Nephron progenitor cell (in vitro differentiated cells): ENCODE measurements around the gene MYO7A.

Source experiments
- DNase-seq: peaks from one replicate; pipeline ENCODE4 v3.0.0; 2021
- H3K27ac Mint-ChIP-seq: 2 replicates; pipeline ENCODE4 v1.8.0; 2021; ENCODE audit warnings: mild to moderate bottlenecking, moderate library complexity, mixed read lengths
- H3K27me3 Mint-ChIP-seq: 2 replicates; pipeline ENCODE4 v1.8.0; 2021; ENCODE audit warnings: mild to moderate bottlenecking, low read depth, mixed read lengths; ENCODE audit not compliant: poor library complexity
- H3K36me3 Mint-ChIP-seq: 2 replicates; pipeline ENCODE4 v1.8.0; 2021; ENCODE audit warnings: low read depth, mixed read lengths
- H3K4me1 Mint-ChIP-seq: 2 replicates; pipeline ENCODE4 v1.8.0; 2021; ENCODE audit warnings: mixed read lengths
- H3K4me3 Mint-ChIP-seq: 2 replicates; pipeline ENCODE4 v1.8.0; 2021; ENCODE audit warnings: mild to moderate bottlenecking, moderate library complexity, mixed read lengths
- H3K9me3 Mint-ChIP-seq: 2 replicates; pipeline ENCODE4 v1.8.0; 2021; ENCODE audit warnings: mild to moderate bottlenecking, moderate library complexity, mixed read lengths
- TF ChIP-seq, protein P1 (sequence below): fragments of 200-600 bp; sonication (generic); IDR thresholded peaks from 2 replicates; pipeline ENCODE4 v1.5.0; 2021; ENCODE audit warnings: antibody characterized with exemption

MYO7A gene

DNA sequence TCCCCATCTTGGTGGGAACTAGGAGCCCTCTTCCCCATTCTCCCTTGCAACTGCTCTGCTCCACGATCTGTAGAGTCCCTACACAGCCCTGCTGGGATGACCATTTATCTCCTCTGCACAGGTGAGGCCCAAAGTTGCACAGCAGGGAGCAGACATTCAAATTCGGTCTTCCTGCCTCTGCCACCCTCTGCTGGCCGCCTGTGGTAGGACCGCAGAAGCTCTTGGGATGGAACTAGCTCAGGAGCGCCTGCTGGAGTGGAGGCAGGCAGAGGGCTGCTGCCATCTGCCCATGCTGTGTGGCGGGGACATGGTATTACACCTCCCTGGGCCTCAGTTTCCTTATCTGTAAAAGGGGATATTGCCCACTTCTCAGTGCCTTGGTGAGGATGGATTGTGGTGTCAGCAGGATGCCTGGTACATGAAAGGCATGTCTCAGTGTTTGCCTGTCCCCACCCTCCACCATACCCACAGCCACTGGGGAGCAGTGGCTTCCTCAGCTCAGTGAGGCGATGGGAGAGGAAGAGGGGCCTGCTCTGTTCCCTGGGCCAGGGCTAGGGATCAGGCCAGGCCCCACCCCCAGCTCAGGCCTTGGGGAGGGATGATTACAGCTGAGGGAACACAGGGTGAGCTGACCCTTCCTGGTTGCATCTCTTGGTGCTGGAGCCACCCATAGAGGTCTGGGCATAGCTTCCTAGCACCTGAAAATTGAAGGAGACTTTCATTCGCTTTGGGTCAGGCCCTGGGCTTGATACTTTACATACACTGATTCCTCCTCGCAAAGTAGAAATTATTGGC, 36.7 kb upstream of the MYO7A start:
- Mint-ChIP-seq H3K27ac (no peak overlapping the region), H3K9me3 (no peaks in the 10 kb centered on the region), H3K36me3 (no peaks in the 10 kb centered on the region), H3K4me1 (peaks cover 10% of the 10 kb centered on the region), H3K27me3 (peaks cover 2% of the 10 kb centered on the region), H3K4me3 (no peak overlapping the region)
- peak; percentile 84 for DNase-seq
- TF ChIP-seq, protein P1, sequence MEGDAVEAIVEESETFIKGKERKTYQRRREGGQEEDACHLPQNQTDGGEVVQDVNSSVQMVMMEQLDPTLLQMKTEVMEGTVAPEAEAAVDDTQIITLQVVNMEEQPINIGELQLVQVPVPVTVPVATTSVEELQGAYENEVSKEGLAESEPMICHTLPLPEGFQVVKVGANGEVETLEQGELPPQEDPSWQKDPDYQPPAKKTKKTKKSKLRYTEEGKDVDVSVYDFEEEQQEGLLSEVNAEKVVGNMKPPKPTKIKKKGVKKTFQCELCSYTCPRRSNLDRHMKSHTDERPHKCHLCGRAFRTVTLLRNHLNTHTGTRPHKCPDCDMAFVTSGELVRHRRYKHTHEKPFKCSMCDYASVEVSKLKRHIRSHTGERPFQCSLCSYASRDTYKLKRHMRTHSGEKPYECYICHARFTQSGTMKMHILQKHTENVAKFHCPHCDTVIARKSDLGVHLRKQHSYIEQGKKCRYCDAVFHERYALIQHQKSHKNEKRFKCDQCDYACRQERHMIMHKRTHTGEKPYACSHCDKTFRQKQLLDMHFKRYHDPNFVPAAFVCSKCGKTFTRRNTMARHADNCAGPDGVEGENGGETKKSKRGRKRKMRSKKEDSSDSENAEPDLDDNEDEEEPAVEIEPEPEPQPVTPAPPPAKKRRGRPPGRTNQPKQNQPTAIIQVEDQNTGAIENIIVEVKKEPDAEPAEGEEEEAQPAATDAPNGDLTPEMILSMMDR = peak; percentile 90

DNA sequence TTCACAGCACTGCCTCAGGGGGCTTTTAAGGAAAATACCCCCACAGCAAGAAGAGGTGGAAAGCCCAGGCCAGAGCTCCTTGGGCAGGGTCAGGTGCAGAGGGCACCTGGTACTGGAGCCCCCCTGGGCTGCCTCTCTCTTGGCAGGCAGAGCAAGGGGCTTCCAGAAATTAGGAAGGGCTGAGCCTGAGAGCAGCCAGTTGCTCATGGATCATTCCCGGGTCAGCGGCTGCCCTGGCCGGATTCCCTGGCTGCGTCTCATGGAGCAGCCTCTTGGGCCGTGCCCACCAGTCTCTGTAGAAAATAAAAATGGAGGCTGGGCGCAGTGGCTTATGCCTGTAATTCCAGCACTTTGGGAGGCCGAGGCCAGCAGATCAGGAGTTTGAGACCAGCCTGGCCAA, 35.7 kb upstream of the MYO7A start:
- TF ChIP-seq, protein P1 = no peak

DNA sequence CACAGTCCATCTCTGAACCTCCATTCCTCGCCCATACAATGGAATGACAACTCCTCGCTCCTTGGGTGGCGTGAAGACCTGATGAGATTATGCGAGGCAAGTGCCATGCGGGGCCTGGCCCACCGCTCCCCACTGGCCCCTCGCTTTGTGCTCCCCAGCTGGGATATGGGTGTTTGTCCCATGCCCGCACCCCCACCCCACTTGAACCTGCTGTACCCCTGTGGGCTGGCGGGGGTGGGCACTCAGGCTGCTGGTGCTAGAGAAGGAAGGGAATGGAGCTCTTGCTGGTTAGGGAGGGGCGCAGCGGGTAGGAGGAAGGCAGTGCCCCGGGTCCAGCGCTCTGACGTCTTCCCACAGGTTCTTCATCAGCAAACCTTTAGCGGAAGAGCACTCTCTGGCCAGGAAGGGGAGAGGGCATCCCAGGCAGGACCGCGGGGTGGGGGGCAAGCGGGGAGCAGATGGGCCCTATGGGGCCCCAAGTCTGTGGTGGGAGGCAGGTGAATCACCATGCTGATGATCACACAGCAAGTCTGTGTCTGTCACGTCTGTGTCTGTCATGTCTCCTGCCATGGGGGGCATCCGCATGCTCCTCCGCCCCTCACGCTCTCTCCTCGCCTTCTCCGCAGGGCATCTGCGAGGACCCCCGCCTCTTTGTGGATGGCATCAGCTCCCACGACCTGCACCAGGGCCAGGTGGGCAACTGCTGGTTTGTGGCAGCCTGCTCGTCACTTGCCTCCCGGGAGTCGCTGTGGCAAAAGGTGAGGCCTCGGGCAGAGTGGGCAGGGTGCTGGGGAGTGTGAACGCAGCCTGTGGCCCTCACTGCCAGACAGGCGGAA, 34.8 kb upstream of the MYO7A start:
- Mint-ChIP-seq H3K4me1 (peaks cover 12% of the 10 kb centered on the region), H3K4me3 (no peak overlapping the region), H3K27ac (no peak overlapping the region), H3K9me3 (peaks cover 4% of the 10 kb centered on the region), H3K27me3 (peaks cover 2% of the 10 kb centered on the region), H3K36me3 (peaks cover 3% of the 10 kb centered on the region)
- TF ChIP-seq, protein P1 = no peak
- no peak for DNase-seq

More for the DNA sequence above, 35.7 kb upstream of the MYO7A start:
- H3K4me3 Mint-ChIP-seq = no peak overlapping the region
- H3K9me3 Mint-ChIP-seq = peaks cover 4% of the 10 kb centered on the region
- no peak for DNase-seq
- H3K4me1 Mint-ChIP-seq = peaks cover 12% of the 10 kb centered on the region
- H3K27me3 Mint-ChIP-seq = peaks cover 2% of the 10 kb centered on the region
- H3K27ac Mint-ChIP-seq = no peak overlapping the region
- peaks cover 3% of the 10 kb centered on the region for H3K36me3 Mint-ChIP-seq

DNA sequence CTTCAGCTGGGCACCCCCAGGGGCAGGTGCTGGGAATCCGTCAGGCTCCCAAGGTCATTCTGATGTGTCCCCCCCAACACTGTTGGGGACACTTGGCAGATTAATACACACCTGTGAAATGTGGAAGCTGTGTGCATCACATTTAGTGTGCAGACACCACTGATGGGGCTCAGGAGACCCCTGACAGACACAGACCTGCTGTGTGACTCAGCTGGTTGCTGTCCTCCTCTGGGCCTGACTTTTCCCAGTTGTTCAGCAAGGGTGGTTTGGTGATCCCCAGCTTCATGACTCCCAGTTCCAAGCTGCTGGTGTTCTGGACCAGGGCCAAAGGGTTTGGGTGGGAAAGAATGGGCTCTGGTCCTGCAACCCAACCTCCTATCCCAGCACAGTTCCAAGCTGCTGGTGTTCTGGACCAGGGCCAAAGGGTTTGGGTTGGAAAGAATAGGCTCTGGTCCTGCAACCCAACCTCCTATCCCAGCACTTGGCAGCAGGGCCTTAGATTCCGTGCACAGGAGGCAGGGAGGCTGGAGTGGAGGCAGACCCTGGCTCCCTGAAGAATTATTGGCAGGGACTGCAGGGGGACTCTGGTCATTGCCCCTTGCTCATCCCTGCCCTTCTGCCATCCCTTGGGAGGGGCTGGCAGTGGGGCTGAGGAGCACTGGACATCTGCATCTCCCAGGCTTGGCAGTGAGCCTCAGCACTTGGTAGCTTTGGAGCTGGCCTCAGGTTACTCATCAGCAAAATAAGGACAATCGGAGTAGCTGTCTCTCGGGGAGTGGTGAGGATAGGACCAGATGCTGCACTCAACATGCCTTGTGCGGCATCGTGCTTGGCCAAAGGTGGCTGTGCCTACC, 33.8 kb upstream of the MYO7A start:
- TF ChIP-seq, protein P1 = no peak
- Mint-ChIP-seq H3K4me1 (peaks cover 12% of the 10 kb centered on the region), H3K9me3 (peaks cover 4% of the 10 kb centered on the region), H3K27ac (no peak overlapping the region), H3K4me3 (no peak overlapping the region), H3K27me3 (peaks cover 2% of the 10 kb centered on the region), H3K36me3 (peaks cover 3% of the 10 kb centered on the region)
- no peak for DNase-seq

DNA sequence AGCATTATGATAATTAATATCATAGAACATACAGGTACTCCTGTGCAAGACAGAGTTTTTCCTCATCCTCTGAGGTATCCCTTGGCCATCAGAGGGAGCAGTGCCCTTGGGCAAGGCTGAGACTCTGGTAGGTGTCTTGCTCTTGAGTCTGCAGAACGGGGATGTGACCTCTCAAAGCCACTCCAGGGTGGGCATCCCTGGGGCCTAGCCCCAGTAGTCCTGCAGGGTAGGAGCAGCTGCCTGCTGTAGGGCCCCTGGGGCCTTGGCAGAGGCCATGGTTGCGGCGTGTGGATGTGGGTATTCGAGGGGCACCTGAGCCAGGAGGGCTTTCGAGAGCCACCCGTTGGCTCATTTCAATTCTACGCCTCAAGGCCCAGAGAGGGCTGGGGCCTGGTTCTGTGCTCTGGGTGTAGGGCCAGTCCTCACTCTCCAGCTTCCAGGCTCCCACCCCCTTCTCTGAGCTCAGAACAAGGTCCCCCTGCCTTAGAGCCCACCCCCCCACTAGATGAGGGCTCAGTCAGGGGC, 33.1 kb upstream of the MYO7A start:
- H3K4me3 Mint-ChIP-seq = no peak overlapping the region
- H3K27ac Mint-ChIP-seq = no peak overlapping the region

More for the DNA sequence above, 33.1 kb upstream of the MYO7A start:
- DNase-seq = no peak
- Mint-ChIP-seq H3K4me1 (peaks cover 12% of the 10 kb centered on the region), H3K27me3 (peaks cover 2% of the 10 kb centered on the region), H3K36me3 (peaks cover 3% of the 10 kb centered on the region), H3K9me3 (peaks cover 9% of the 10 kb centered on the region)
- TF ChIP-seq, protein P1 = no peak
